Colonic mucosa (tissue), 4 donors: ENCODE results near the gene SLC22A12. TPM values are rescaled to one million over a fixed set of nuclear protein-coding genes. Genes with fewer than 3 reads are reported as not detected.

ENCODE experiments used
- DNase-seq: peaks from one replicate; pipeline ENCODE4 v3.0.0-alpha.2; 2020
- H3K27ac ChIP-seq: fragments of 200-600 bp; one replicate; pipeline ENCODE4 v1.8.0; 2021
- H3K27me3 ChIP-seq: fragments of 200-600 bp; one replicate; pipeline ENCODE4 v1.8.0; 2021
- H3K36me3 ChIP-seq: fragments of 200-600 bp; one replicate; pipeline ENCODE4 v1.8.0; 2021
- H3K4me1 ChIP-seq: fragments of 200-600 bp; one replicate; pipeline ENCODE4 v1.8.0; 2021; ENCODE audit warnings: mild to moderate bottlenecking
- H3K4me3 ChIP-seq: fragments of 200-600 bp; one replicate; pipeline ENCODE4 v1.8.0; 2021
- H3K9ac ChIP-seq, 2 donors: one replicate each; pipeline ENCODE4 v1.7.0; 2013; ENCODE audit warnings: control low read depth in 2 of 2, low read depth in 2 of 2, low read length in 2 of 2
- H3K9me3 ChIP-seq: fragments of 200-600 bp; one replicate; pipeline ENCODE4 v1.8.0; 2021
- intact Hi-C: fragments of 100-400 bp; cut with DNase I; formaldehyde crosslinking; loops from one replicate; pipeline ENCODE4 v1.14.1; 2022
- total RNA-seq, 2 donors: library from RNA; stranded (reverse); fragmentation: NEBNext Ultra II Directional in 1 of 2; extraction: Animal tissue kit (Norgen Biotek cat#: 25700) in 1 of 2; gene quantifications; one replicate each; pipeline ENCODE4 v1.2.1, GENCODE V29; 2021
- TF ChIP-seq, protein P1 (sequence below): fragments of 200-600 bp; IDR thresholded peaks from one replicate; pipeline ENCODE4 v1.8.0; 2022; ENCODE audit warnings: antibody characterized with exemption, mild to moderate bottlenecking
- donor health status: healthy.
- donor health status: DM: no; HTN: no; CAD: no.
- donor health status: DM: no; HTN: no; CAD: no.

Gene SLC22A12
- total RNA-seq, 2 donors from 2014 or later, result not detected

DNA sequence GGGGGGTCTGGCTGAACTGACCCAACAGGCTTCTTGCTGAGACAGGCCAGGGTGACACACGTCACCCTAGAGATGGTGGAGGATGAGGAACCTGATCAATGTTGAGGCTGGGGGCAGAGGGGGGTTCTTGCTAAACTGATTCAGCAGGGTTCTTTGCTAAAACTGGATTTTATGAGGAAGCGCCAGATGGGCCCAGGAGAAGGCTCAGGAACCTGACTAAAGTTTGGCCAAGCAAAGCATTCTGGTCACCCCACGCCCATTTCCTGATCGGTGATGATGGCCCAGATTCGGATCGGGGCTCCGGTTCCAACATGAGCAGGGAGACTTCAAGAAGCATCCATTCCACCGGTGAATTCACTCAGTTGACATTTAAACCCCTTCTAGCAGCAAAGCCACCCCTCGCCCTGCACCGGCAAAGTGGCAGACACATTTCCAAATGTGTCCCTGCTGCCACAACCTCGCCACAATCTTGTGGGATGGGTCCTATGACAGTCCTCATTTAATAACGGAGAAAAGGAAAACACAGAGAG lies 34.2 kb upstream of the SLC22A12 start:
- TF ChIP-seq, protein P1, sequence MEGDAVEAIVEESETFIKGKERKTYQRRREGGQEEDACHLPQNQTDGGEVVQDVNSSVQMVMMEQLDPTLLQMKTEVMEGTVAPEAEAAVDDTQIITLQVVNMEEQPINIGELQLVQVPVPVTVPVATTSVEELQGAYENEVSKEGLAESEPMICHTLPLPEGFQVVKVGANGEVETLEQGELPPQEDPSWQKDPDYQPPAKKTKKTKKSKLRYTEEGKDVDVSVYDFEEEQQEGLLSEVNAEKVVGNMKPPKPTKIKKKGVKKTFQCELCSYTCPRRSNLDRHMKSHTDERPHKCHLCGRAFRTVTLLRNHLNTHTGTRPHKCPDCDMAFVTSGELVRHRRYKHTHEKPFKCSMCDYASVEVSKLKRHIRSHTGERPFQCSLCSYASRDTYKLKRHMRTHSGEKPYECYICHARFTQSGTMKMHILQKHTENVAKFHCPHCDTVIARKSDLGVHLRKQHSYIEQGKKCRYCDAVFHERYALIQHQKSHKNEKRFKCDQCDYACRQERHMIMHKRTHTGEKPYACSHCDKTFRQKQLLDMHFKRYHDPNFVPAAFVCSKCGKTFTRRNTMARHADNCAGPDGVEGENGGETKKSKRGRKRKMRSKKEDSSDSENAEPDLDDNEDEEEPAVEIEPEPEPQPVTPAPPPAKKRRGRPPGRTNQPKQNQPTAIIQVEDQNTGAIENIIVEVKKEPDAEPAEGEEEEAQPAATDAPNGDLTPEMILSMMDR, result no peak
- intact Hi-C loops, result no loop called here
- H3K27me3 ChIP-seq, result no peaks in the 10 kb centered on the region
- no peak overlapping the region for H3K9ac ChIP-seq
- H3K36me3 ChIP-seq, result no peaks in the 10 kb centered on the region
- H3K9me3 ChIP-seq, result no peaks in the 10 kb centered on the region
- no peaks in the 10 kb centered on the region for H3K4me1 ChIP-seq
- DNase-seq, result no peak
- no peak overlapping the region for H3K27ac ChIP-seq
- no peak overlapping the region for H3K4me3 ChIP-seq

DNA sequence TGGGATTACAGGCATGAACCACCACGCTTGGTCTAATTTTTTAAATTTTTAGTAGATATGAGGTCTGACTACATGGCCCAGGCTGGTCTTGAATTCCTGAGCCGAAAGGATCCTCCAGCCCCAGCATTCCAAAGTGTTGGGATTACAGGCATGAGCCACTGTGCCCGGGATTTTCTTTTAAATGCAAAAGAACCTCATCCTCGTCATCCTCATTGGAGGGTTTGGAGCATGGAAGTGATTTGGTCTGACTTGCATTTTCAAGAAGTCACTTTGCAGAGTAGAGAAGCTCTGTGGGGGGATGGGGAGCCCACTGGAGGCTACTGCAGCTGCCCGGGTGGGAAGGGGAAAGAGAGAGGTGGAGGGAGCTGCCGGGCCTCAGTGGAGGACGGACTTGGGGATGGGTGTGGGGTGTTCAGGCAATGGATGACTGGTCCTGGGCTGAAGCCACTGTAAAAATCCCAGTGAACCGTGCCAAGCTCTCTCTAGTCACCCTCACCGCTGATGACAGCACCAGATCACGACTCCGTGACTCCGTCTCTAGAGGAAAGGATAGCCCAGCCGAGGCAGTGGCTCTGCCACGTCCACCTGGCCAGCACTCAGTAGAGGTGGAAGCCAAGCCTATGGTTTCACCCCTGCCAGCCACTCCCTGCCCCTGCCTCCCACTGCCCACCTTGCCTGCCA lies 32.8 kb upstream of the SLC22A12 start:
- no peak for DNase-seq
- Histone ChIP-seq H3K27ac (no peak overlapping the region), H3K9ac (no peak overlapping the region)

DNA sequence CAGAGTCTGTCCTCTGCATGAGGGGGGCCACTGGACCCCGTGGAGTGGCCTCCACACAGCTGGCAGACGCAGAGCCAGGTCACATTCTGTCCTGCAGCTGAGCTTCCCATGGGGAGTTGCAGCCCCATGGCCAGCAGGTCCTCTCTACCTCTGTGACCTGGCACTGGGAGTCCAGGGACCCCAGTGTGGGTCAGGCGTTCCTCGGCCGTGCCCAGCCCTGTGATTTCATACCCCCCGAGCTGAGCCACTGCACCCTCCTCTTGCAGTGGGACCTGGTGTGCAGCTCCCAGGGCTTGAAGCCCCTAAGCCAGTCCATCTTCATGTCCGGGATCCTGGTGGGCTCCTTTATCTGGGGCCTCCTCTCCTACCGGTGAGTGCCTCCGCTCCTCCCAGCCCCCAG lies 32.2 kb upstream of the SLC22A12 start:
- Histone ChIP-seq H3K9ac (no peak overlapping the region), H3K9me3 (no peaks in the 10 kb centered on the region), H3K27me3 (no peaks in the 10 kb centered on the region), H3K4me1 (no peaks in the 10 kb centered on the region), H3K4me3 (no peak overlapping the region), H3K27ac (no peak overlapping the region), H3K36me3 (no peaks in the 10 kb centered on the region)
- TF ChIP-seq, protein P1, result no peak
- no peak for DNase-seq
- intact Hi-C loops, result no loop called here

More for the DNA sequence above, 32.8 kb upstream of the SLC22A12 start:
- H3K9me3 ChIP-seq, result no peaks in the 10 kb centered on the region
- TF ChIP-seq, protein P1, result no peak
- H3K36me3 ChIP-seq, result no peaks in the 10 kb centered on the region
- H3K27me3 ChIP-seq, result no peaks in the 10 kb centered on the region
- H3K4me3 ChIP-seq, result no peak overlapping the region
- no peaks in the 10 kb centered on the region for H3K4me1 ChIP-seq
- intact Hi-C loops, result no loop called here

DNA sequence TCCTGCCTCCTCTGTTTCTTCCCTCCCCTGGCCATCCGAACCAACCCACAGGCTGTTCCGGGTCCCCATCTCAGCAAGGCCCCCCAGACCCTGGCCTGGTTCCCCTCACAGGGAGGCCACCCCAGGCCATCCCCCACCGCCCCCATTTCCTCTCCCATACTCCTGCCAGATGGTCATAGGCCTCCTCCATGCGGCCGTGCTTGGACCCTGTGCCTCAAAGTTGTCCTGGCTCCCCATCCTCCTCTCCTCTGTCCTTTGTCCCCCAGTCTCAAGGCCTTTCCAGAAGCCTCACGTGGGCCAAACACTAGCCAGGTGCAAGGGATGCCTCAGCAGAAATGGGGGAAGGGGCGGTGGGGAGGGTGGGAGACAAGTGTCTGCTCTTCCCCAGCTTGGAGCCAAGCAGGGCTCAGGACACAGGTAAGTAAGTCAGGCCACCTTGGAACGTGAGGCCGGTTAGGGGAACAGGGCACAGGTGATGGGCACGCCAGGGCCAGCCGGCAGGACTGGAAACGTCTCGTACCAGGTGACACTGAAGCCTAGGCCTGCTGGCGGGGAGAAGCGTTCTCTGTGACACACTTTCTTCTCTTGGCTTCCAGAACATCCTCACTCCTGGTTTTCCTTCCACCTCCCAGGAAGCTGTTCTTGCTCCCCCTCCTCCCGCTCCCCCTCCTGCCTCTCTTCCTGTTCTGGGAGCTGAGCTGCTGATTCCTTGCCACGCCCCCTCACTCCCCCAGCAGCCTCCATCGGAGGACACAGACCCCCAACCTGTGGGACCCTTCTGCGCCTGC lies 31.5 kb upstream of the SLC22A12 start:
- intact Hi-C loops, result no loop called here
- Histone ChIP-seq H3K36me3 (no peaks in the 10 kb centered on the region), H3K9me3 (no peaks in the 10 kb centered on the region), H3K4me1 (no peaks in the 10 kb centered on the region), H3K9ac (no peak overlapping the region), H3K27ac (no peak overlapping the region), H3K4me3 (no peak overlapping the region), H3K27me3 (no peaks in the 10 kb centered on the region)
- TF ChIP-seq, protein P1, result no peak
- no peak for DNase-seq

DNA sequence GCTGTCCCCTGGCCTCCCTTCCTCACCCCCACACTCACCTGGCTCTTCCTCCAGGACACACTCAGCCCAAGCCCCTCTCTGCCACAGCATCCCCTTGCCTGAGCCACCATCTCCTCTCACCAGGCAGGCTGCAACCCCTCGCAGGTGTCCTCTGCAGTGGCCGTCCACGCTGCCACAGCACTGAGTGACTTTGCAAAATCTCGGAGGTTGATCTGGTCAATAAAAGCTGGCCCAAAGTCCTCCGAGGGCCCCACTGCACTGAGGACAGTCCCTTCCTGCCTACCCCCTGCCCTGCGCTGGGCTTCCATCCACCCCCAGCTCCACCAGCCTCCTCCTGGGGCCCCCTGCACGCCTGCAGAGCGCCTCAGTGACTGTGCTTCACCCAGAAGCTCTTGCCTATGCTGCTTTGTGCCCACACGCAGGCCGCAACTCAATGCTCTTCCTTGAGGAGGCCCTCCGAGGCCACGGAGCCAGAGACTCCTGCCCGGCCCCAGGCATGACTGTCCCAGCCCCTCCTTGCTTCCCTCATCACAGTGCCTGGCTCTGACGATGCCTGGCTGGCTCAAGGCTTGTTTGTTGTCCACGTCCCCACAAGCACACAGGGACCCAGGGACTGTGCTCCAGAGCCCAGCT lies 30.8 kb upstream of the SLC22A12 start:
- no peak overlapping the region for H3K27ac ChIP-seq
- intact Hi-C loops, result no loop called here
- H3K36me3 ChIP-seq, result no peaks in the 10 kb centered on the region
- DNase-seq, result no peak
- no peak overlapping the region for H3K9ac ChIP-seq
- no peaks in the 10 kb centered on the region for H3K27me3 ChIP-seq
- no peaks in the 10 kb centered on the region for H3K9me3 ChIP-seq
- no peak overlapping the region for H3K4me3 ChIP-seq
- TF ChIP-seq, protein P1, result no peak
- no peaks in the 10 kb centered on the region for H3K4me1 ChIP-seq
